Mesothelial cell of epicardium (in vitro differentiated cells): ENCODE data around the gene ATXN3. TPM values are rescaled to one million over a fixed set of nuclear protein-coding genes. Genes with fewer than 3 reads are reported as not detected.
A peak's percentile ranks its signal among the peaks of the same experiment; 100 is the strongest.

Experiments
- DNase-seq, 2 experiments: peaks; one replicate each; pipeline ENCODE4 v3.0.0; 2021; ENCODE audit warnings: low spot score in 2 of 2; ENCODE audit not compliant: unreplicated experiment in 2 of 2
- H3K27ac Mint-ChIP-seq: 2 replicates; pipeline ENCODE4 v1.8.0; 2021; ENCODE audit warnings: mixed read lengths
- H3K27me3 Mint-ChIP-seq: 2 replicates; pipeline ENCODE4 v1.8.0; 2021; ENCODE audit warnings: low read depth, mixed read lengths
- H3K36me3 Mint-ChIP-seq: 2 replicates; pipeline ENCODE4 v1.8.0; 2021; ENCODE audit warnings: mixed read lengths
- H3K4me1 Mint-ChIP-seq: 2 replicates; pipeline ENCODE4 v1.8.0; 2021; ENCODE audit warnings: mixed read lengths
- H3K4me3 Mint-ChIP-seq: 2 replicates; pipeline ENCODE4 v1.8.0; 2021; ENCODE audit warnings: mild to moderate bottlenecking, moderate library complexity, mixed read lengths
- H3K9me3 Mint-ChIP-seq: 2 replicates; pipeline ENCODE4 v1.8.0; 2021; ENCODE audit warnings: mixed read lengths
- CTCF ChIP-seq: fragments of 200-600 bp; sonication (generic); IDR thresholded peaks from one replicate; pipeline ENCODE4 v1.5.0; 2021; ENCODE audit warnings: antibody characterized with exemption; ENCODE audit not compliant: unreplicated experiment
- total RNA-seq: library from RNA; stranded (reverse); gene quantifications from 3 replicates; pipeline ENCODE4 v1.2.1, GENCODE V29; 2021

Gene ATXN3
- total RNA-seq, 1 donor from 2014 or later, result 33.5 TPM

GRCh38 chr14:92033906-92034687 is 72.3 kb downstream of the ATXN3 start:
- H3K4me3 Mint-ChIP-seq, result no peak overlapping the region

GRCh38 chr14:92033433-92033832 is 72.9 kb downstream of the ATXN3 start:
- peaks cover 19% of the 10 kb centered on the region for H3K4me1 Mint-ChIP-seq
- H3K36me3 Mint-ChIP-seq, result peaks cover 18% of the 10 kb centered on the region
- peaks cover 11% of the 10 kb centered on the region for H3K9me3 Mint-ChIP-seq
- no peak for DNase-seq
- no peak for TF ChIP-seq CTCF
- no peak overlapping the region for H3K4me3 Mint-ChIP-seq
- H3K27ac Mint-ChIP-seq, result no peak overlapping the region
- H3K27me3 Mint-ChIP-seq, result no peaks in the 10 kb centered on the region

More at GRCh38 chr14:92033906-92034687, 72.3 kb downstream of the ATXN3 start:
- DNase-seq, result no peak
- Mint-ChIP-seq H3K4me1 (peaks cover 25% of the 10 kb centered on the region), H3K9me3 (peaks cover 11% of the 10 kb centered on the region), H3K27me3 (no peaks in the 10 kb centered on the region), H3K27ac (no peak overlapping the region), H3K36me3 (peaks cover 15% of the 10 kb centered on the region)
- no peak for TF ChIP-seq CTCF

- Mint-ChIP-seq H3K27me3 (no peaks in the 10 kb centered on the region), H3K4me1 (peaks cover 3% of the 10 kb centered on the region), H3K27ac (no peak overlapping the region), H3K4me3 (no peak overlapping the region), H3K36me3 (peaks cover 16% of the 10 kb centered on the region), H3K9me3 (no peaks in the 10 kb centered on the region)
- DNase-seq, result no peak
- TF ChIP-seq CTCF, result no peak
These were observed 79.7 kb downstream of the ATXN3 start for GRCh38 chr14:92026548-92027190.

- Mint-ChIP-seq H3K27me3 (no peaks in the 10 kb centered on the region), H3K4me1 (peaks cover 3% of the 10 kb centered on the region), H3K27ac (peak overlapping the region; percentile 3), H3K4me3 (no peak overlapping the region), H3K36me3 (peaks cover 10% of the 10 kb centered on the region), H3K9me3 (no peaks in the 10 kb centered on the region)
- DNase-seq, result no peak
- TF ChIP-seq CTCF, result no peak
These were observed 84.3 kb downstream of the ATXN3 start for GRCh38 chr14:92022036-92022435.

- H3K27me3 Mint-ChIP-seq, result no peaks in the 10 kb centered on the region
These were observed 84.9 kb downstream of the ATXN3 start for GRCh38 chr14:92021523-92021922.

More at GRCh38 chr14:92021523-92021922, 84.9 kb downstream of the ATXN3 start:
- H3K4me3 Mint-ChIP-seq, result no peak overlapping the region
- peaks cover 14% of the 10 kb centered on the region for H3K36me3 Mint-ChIP-seq
- H3K9me3 Mint-ChIP-seq, result no peaks in the 10 kb centered on the region
- no peak for DNase-seq
- peaks cover 3% of the 10 kb centered on the region for H3K4me1 Mint-ChIP-seq
- TF ChIP-seq CTCF, result no peak
- no peak overlapping the region for H3K27ac Mint-ChIP-seq
